GM19372 (cell line): ENCODE data around the gene UBQLN1.
"Not testable (repeated sequence)": the region's sequence is repeated elsewhere in the genome, so short reads cannot be mapped to it uniquely, and the experiment has no call there.

Source experiments
- ATAC-seq: cut with Tn5 transposase; IDR thresholded peaks from one replicate; pipeline ENCODE4 v1.9.1; 2021; ENCODE audit warnings: mild to moderate bottlenecking, low read depth, moderate library complexity; ENCODE audit not compliant: unreplicated experiment

The UBQLN1 gene

GRCh38 chr9:83707768-83708514, at the start of gene UBQLN1:
Gene UBQLN1, minus strand, starts transcription at chr9:83707958. Its CDS starts 279 bp downstream, at chr9:83707679.
- peak; percentile 70 for ATAC-seq

GRCh38 chr9:83754383-83754977, 46.7 kb upstream of the UBQLN1 start:
- ATAC-seq: peak; percentile 62

DNA sequence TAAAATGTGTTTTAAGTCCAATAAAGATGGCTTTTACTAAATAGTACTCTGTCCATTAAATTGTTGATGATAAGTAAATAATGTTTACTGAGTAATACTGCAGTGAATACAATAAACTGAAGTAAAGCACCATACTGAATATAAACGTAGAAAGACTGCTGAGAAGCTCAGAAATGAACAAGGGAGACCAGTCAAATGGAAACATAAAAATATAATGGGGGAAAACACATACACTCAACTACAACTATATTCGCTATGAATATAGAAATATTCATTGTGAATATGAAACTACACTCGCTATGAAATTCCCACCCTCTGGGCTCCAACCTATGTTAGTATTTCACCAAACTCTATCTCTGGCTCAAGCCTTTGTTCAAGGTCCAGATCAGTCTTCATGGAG, 41.9 kb upstream of the UBQLN1 start:
- no peak for ATAC-seq

DNA sequence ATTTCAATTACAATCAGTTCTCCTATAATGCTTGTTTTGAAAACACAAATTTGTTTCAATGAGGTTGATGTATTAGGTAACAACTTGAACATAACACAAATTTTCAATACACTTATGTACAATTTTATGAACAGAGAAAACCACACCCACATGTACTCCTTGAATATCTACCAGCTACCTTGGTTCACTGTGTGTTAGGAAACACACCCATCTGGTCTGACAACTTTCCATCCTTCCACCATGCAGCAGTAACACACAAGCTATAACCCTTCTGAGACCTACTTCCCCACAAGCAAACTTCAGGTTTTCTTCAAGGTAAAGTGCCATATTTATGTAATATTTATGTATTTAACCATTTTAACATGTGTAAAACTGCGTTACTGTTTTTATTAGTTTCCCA, 36.4 kb upstream of the UBQLN1 start:
- ATAC-seq: no peak

DNA sequence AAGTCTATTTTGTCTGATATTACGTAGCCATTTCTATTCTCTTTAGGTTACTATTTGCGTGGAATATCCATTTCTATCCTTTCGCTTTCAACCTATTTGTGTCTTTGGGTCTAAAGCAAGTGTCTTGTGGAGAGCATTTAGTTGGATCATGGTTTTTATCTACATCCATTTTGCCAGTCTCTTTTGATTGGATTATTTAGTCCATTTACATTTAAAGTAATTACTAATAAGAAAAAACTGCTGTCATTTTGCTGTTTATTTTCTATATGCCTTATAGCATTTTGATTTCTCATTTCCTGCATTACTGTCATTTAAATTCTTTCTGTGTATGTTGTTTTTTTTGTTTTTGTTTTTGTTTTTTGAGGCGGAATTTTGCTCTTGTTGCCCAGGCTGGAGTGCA, 26.0 kb upstream of the UBQLN1 start:
- no peak for ATAC-seq

DNA sequence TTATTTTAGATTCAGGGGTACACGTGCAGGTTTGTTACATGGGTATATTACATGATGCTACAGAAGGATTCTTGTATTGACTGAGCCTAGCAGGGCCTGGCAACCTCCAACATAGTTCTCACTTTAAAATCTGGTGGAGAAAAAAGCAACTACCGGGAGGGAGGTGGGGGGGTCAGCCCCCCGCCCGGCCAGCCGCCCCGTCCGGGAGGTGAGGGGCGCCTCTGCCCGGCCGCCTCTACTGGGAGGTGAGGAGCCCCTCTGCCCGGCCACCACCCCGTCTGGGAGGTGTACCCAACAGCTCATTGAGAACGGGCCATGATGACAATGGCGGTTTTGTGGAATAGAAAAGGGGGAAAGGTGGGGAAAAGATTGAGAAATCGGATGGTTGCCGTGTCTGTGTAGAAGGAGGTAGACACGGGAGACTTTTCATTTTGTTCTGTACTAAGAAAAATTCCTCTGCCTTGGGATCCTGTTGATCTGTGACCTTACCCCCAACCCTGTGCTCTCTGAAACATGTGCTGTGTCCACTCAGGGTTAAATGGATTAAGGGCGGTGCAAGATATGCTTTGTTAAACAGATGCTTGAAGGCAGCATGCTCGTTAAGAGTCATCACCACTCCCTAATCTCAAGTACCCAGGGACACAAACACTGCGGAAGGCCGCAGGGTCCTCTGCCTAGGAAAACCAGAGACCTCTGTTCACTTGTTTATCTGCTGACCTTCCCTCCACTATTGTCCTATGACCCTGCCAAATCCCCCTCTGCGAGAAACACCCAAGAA, 21.0 kb upstream of the UBQLN1 start:
- not testable (repeated sequence) for ATAC-seq

DNA sequence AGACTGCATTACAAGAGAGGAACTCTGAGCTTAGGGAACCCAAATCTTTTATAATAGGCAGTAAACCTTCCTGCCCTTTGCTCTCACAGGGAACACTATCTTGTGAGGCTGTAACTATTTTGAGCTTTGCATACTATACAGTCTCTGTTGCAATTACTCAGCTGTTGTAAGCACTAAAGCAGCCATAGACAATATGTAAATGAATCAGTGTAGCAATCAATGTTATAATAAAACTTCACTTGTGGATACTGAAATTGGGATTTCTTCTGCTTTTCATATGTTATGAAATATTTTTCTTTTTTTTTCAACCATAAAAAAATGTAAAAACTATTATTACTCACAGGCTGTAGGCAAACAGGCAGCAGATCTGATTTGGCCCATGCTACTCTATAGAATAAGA, 16.7 kb upstream of the UBQLN1 start:
- ATAC-seq: no peak

DNA sequence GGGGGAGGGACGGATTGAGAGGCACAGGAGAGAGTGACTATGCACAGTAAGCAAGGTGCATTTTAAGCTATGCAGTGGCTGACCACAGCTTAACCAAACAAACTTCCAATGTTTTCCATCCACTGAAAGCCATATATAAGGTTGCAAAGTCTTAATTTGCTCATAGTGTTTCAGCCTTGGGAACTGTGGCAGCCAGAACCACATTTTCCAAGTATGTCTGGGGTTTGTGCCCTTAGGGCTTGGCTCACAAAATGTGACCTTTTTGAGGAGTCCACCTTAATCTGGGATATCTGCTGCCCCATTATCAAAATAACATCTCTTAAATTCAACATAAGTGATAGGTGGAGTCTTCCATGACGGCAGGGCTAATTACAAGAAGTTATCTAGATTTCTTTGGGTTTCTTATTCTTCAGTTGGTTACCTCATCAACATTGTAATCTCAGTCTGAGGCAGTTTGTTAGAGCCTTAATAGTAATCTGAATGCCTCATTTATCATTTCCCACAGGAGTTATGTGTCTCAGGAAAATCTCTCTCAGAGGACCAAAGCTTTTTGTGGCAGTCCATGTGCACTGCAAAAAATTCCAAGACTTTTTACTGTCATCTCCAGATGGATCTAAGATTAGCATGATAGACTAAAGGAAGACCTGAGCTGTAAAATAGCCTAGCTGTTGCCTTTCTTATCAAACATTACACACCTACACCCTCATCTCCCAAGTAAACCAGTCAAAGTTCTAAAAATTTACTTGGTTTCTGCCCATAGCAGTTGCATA, 15.2 kb upstream of the UBQLN1 start:
- ATAC-seq: no peak

- ATAC-seq: no peak
Measured at GRCh38 chr9:83721509-83721908, 13.8 kb upstream of the UBQLN1 start.

GRCh38 chr9:83715794-83716193, 8.0 kb upstream of the UBQLN1 start:
- ATAC-seq: no peak

GRCh38 chr9:83715221-83715620, 7.5 kb upstream of the UBQLN1 start:
- no peak for ATAC-seq

DNA sequence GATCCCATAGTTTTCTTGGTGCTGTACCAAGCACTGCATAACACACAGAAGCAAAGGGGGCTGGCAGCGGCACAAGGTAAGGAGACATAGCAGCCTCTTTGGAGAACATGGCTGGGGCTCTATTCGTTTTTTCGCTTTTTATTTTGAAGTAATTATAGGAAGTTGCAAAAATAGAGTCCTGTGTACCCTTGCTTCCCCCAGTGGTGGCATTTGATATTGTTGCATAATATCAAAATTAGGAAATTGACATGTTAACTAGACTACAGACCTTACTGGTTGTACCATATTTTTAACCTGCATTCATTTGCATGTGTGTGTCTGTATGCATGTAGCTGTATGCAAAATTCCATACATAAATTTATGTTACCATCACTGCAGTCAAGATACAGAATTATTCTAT, 6.6 kb upstream of the UBQLN1 start:
- peak; percentile 61 for ATAC-seq

GRCh38 chr9:83708515-83709158, 879 bp upstream of the UBQLN1 start:
- ATAC-seq: peak; percentile 54

DNA sequence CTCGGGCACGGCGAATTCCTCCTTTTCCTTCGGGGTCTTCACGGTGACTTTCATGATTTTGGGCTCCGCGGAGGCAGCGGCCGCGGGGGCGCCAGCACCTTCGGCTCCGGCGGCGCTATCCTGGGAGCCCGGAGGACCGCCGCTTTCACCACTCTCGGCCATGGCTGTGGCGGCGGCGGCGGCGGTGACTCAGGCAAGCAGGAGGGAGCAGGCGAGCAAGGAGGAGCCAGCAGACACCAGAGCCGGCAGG, 315 bp downstream of the UBQLN1 start:
- ATAC-seq: peak; percentile 40

DNA sequence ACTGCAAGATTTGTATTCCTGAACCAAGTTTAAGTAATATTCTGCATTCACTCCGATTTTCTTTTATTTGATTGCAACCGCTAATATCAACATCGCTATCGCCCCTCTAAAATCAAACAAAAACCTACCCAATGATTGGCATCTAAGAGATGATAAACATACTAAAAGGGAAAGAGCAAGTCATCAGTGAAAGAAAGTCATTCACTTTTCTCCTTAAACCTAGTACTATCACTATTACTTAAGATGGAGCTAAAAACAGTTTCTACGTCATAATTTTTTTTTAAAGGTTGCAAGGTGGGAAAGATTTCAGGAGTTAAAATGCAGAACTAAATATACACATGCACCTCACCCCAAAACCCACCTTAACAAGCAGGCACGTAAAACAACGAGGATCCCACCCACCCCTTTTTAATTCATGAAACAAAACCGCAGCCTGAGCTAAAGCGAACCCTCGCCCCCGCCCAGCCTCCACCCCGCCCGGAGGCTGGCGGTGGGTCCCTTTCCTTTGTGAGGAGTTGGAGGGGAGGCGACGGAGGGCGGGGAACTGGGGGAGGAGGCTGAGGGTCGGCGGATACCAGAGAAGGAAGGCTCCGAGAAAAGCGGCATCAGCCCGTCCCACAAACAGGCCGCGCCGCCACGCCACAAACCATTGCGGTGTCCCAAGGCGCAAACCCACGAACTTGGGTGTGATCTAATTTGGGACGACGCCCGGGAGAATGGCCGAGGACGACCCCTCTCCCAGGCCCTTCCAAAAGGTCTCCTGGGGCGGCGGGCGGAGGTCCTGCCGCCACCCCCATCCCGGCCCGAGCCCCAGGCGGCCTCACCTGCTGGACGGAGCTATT, 861 bp downstream of the UBQLN1 start:
- peak; percentile 7 for ATAC-seq

- not testable (repeated sequence) for ATAC-seq
Measured at GRCh38 chr9:83705219-83705651, 2.5 kb downstream of the UBQLN1 start.

DNA sequence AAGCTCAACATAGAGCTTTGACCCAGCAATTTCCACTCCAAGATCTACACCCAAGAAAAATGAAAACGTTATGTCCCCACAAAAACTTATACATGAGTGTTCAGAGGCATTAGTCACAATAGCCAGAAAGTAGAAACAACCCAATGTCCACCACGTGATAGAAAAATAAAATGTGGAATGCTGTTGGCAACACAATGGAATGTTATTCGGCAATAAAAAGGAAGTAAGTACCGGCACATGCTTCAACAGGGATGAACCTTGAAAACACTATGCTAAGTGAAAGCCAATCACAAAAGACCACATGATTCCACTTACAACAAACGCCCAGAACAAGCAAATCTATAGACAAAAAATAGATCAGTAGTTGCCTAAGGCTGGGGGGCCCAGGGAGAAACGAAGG, 6.0 kb downstream of the UBQLN1 start:
- ATAC-seq: no peak

DNA sequence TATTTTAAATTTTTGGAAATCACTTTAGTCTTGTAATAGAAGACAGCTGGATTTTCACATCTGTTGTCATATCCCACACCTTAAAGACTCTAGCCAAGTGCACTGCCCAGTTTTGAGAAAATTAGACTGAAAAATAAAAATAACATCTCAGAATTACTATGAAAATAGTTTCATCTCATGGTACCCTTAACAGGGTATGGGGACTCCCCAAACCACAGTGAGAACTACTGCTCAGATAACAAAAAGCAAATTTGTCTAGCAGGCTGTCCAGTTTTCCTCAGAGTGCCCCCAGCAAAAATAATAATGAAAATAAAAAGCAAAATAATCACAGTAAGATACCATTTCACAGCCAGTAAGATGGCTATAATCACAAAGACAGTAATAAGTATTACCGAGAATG, 6.5 kb downstream of the UBQLN1 start:
- no peak for ATAC-seq

DNA sequence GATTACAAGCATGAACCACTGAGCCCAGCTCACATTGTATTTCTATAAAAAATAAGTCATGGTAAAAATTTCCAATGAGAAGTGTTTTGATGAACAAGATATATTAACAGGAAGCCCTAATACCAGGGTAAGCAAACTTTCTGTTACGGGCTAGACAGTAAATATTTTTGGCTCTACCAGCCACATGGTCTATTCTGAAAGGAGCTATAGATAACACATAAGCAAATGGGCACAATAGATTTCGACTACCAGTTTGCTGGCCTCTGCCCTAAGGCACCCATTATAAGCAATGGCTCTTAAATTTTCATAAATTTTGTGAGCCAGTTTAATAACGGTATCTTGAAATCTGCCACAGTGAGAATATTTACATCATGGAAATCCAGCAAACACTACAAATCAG, 8.1 kb downstream of the UBQLN1 start:
- no peak for ATAC-seq
